Prostate gland (tissue), 2 donors: ENCODE data around the gene TGIF2. TPM values are rescaled to one million over a fixed set of nuclear protein-coding genes. Genes with fewer than 3 reads are reported as not detected.

Experiments used
- DNase-seq: peaks from one replicate; pipeline ENCODE4 v3.0.0-alpha.2; 2019; ENCODE audit warnings: low spot score
- H3K27ac ChIP-seq, 2 donors: fragments of 200-600 bp; sonication (generic); 2 replicates each; pipeline ENCODE4 v1.5.1; 2017 to 2019
- H3K27me3 ChIP-seq: fragments of 200-600 bp; sonication (generic); replicated peaks from 2 replicates; pipeline ENCODE4 v1.5.1; 2019; ENCODE audit not compliant: insufficient read depth
- H3K36me3 ChIP-seq, 2 donors: fragments of 200-600 bp; sonication (generic); 1 replicate in 1 of 2; 2 replicates in 1 of 2; pipeline versions ENCODE4 v1.5.1 to v1.8.1; 2017 to 2019
- H3K4me1 ChIP-seq: fragments of 200-600 bp; sonication (generic); replicated peaks from 2 replicates; pipeline ENCODE4 v1.5.1; 2019
- H3K4me3 ChIP-seq, 2 donors: fragments of 200-600 bp; sonication (generic); 2 replicates each; pipeline ENCODE4 v1.5.1; 2017 to 2019
- H3K9me3 ChIP-seq: fragments of 200-600 bp; sonication (generic); 2 replicates; pipeline ENCODE4 v1.5.1; 2017
- POLR2A ChIP-seq: fragments of 450-650 bp; IDR thresholded peaks from one replicate; pipeline ENCODE4 v1.6.1; 2016; ENCODE audit warnings: antibody characterized with exemption, mild to moderate bottlenecking
- POLR2AphosphoS5 ChIP-seq: sonication (generic); formaldehyde crosslinking; IDR thresholded peaks from one replicate; pipeline ENCODE4 v1.6.1; 2017; ENCODE audit warnings: antibody characterized with exemption
- WGBS: methylation state at CpG from one replicate; pipeline ENCODE4 v1.1.5; 2018; 5-methylcytosine and 5-hydroxymethylcytosine counted together
- intact Hi-C: fragments of 100-400 bp; cut with DNase I; formaldehyde crosslinking; loops from one replicate; pipeline ENCODE4 v1.14.2; 2022
- small RNA-seq, 2 donors: library from RNA; depleted of rRNA; stranded (forward); fragments of <200 nt; gene quantifications; one replicate each; pipeline ENCODE3, GENCODE V24; 2016
- total RNA-seq, 2 donors: library from RNA; depleted of rRNA; stranded (reverse); fragments of >200 nt; gene quantifications; one replicate each; pipeline ENCODE4 v1.1.0, GENCODE V29; 2016
- TF ChIP-seq, protein P1 (sequence below), 4 experiments: fragments of 200-600 bp in 2 of 4; fragments of 450-650 bp in 2 of 4; sonication (generic) in 2 of 4; IDR thresholded peaks; 1 replicate in 3 of 4; 2 replicates in 1 of 4; pipeline ENCODE4 v1.5.1; 2016 to 2019; ENCODE audit warnings: antibody characterized with exemption in 4 of 4, mild to moderate bottlenecking in 2 of 4, moderate library complexity in 2 of 4

Gene TGIF2
- total RNA-seq, 2 donors from 2014 or later = 16.7 to 34.8 TPM

DNA sequence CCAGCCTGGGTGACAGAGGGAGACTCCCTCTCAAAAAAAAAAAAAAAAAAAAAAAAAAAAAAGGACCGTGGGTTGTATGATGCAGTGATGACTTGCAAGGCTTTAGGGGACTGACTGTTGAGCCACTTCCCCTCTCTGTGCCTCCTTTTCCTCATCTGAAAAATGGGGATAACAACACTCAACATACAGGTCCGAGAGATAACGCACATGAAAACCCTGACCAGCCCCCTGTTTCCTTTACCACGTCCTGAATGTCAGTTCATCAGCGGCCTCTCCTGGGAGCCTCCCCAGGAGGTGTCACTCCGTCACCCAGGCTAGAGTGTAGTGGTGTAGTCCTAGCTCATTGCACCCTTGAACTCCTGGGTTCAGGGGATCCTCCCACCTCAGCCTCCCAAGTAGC, 68.7 kb downstream of the TGIF2 start:
- H3K9me3 ChIP-seq = no peaks in the 10 kb centered on the region
- intact Hi-C loops = no loop called here

More for the DNA sequence above, 68.7 kb downstream of the TGIF2 start:
- no peak overlapping the region for H3K27ac ChIP-seq
- TF ChIP-seq POLR2AphosphoS5 (no peak), POLR2A (no peak)
- TF ChIP-seq, protein P1, sequence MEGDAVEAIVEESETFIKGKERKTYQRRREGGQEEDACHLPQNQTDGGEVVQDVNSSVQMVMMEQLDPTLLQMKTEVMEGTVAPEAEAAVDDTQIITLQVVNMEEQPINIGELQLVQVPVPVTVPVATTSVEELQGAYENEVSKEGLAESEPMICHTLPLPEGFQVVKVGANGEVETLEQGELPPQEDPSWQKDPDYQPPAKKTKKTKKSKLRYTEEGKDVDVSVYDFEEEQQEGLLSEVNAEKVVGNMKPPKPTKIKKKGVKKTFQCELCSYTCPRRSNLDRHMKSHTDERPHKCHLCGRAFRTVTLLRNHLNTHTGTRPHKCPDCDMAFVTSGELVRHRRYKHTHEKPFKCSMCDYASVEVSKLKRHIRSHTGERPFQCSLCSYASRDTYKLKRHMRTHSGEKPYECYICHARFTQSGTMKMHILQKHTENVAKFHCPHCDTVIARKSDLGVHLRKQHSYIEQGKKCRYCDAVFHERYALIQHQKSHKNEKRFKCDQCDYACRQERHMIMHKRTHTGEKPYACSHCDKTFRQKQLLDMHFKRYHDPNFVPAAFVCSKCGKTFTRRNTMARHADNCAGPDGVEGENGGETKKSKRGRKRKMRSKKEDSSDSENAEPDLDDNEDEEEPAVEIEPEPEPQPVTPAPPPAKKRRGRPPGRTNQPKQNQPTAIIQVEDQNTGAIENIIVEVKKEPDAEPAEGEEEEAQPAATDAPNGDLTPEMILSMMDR (IDR thresholded peaks at IDR 0.05) = no peak
- DNase-seq = no peak
- 81% methylated on average over 6 of the region's 6 CpGs for WGBS
- H3K36me3 ChIP-seq = no peaks in the 10 kb centered on the region
- no peaks in the 10 kb centered on the region for H3K27me3 ChIP-seq
- H3K4me1 ChIP-seq = no peaks in the 10 kb centered on the region
- H3K4me3 ChIP-seq = no peak overlapping the region

Small RNA genes within 50 kb of the gene (small RNA-seq; reads per million reads assigned to genes)
- 0 reads per million in 2 donors for gene RF00017

Other genes with a start within 250 kb of the TGIF2 start
- 100 to 1,000 TPM; 335 to 560 TPM for gene MYL9, start 32.1 kb upstream of the TGIF2 start, total RNA-seq
- gene RAB5IF, start 32.2 kb downstream of the TGIF2 start, total RNA-seq = 10 to 100 TPM; 72.8 to 92.3 TPM
- gene SLA2, start 72.6 kb downstream of the TGIF2 start, total RNA-seq = under 1 TPM; 0.28 to 0.73 TPM
- gene NDRG3, start 172.5 kb downstream of the TGIF2 start, total RNA-seq = 100 to 1,000 TPM in 1 of 2 donors, 10 to 100 TPM in 1; 42.8 to 127 TPM
- 10 to 100 TPM; 13.0 to 17.1 TPM for gene DSN1, start 200.2 kb downstream of the TGIF2 start, total RNA-seq